MM.1S (cell line): ENCODE data around the gene WIPI1.
"Not testable (repeated sequence)": the region's sequence is repeated elsewhere in the genome, so short reads cannot be mapped to it uniquely, and the experiment has no call there.

Source experiments
- DNase-seq: peaks from one replicate; pipeline ENCODE4 v3.0.0-alpha.2; 2015
- H2AFZ ChIP-seq: fragments of 300-600 bp; sonication (generic); 2 replicates; pipeline ENCODE4 v1.6.0; 2016; ENCODE audit warnings: antibody characterized with exemption, low read length
- H3F3A ChIP-seq: fragments of 300-600 bp; sonication (generic); 2 replicates; pipeline ENCODE4 v1.6.1; 2016; ENCODE audit warnings: mild to moderate bottlenecking, antibody characterized with exemption, low read length, moderate library complexity, mixed read lengths; ENCODE audit not compliant: insufficient read depth
- H3K27ac ChIP-seq: fragments of 300-600 bp; sonication (generic); 2 replicates; pipeline ENCODE4 v1.5.1; 2016; ENCODE audit warnings: mild to moderate bottlenecking, low read length
- H3K27me3 ChIP-seq: fragments of 300-600 bp; sonication (generic); replicated peaks from 2 replicates; pipeline ENCODE4 v1.6.0; 2016; ENCODE audit warnings: low read length; ENCODE audit not compliant: insufficient read depth
- H3K36me3 ChIP-seq: fragments of 300-600 bp; sonication (generic); replicated peaks from 2 replicates; pipeline ENCODE4 v1.6.1; 2016; ENCODE audit warnings: mild to moderate bottlenecking, low read length, mixed read lengths; ENCODE audit not compliant: insufficient read depth
- H3K4me1 ChIP-seq: fragments of 300-600 bp; sonication (generic); 2 replicates; pipeline ENCODE4 v1.6.1; 2016; ENCODE audit warnings: low read length, mixed read lengths
- H3K4me2 ChIP-seq: fragments of 300-600 bp; sonication (generic); 2 replicates; pipeline ENCODE4 v1.6.0; 2016; ENCODE audit warnings: low read depth, low read length
- H3K4me3 ChIP-seq: fragments of 300-600 bp; sonication (generic); 2 replicates; pipeline ENCODE4 v1.5.1; 2016; ENCODE audit warnings: low read length, mixed read lengths
- H3K79me2 ChIP-seq: fragments of 300-600 bp; sonication (generic); 2 replicates; pipeline ENCODE4 v1.6.1; 2016; ENCODE audit warnings: mixed run types, low read length, mixed read lengths
- H3K9ac ChIP-seq: fragments of 300-600 bp; sonication (generic); 2 replicates; pipeline ENCODE4 v1.6.1; 2016; ENCODE audit warnings: low read length, mixed read lengths
- H3K9me2 ChIP-seq: fragments of 300-600 bp; sonication (generic); replicated peaks from 2 replicates; pipeline ENCODE4 v1.6.1; 2016; ENCODE audit warnings: mild to moderate bottlenecking, low read length, mixed read lengths; ENCODE audit not compliant: insufficient read depth
- H3K9me3 ChIP-seq: fragments of 300-600 bp; sonication (generic); replicated peaks from 2 replicates; pipeline ENCODE4 v1.6.1; 2016; ENCODE audit warnings: mild to moderate bottlenecking, low read length, mixed read lengths; ENCODE audit not compliant: insufficient read depth
- H4K20me1 ChIP-seq: fragments of 300-600 bp; sonication (generic); 2 replicates; pipeline ENCODE4 v1.6.1; 2016; ENCODE audit warnings: mild to moderate bottlenecking, low read length, moderate library complexity, mixed read lengths; ENCODE audit not compliant: insufficient read depth
- CTCF ChIP-seq: fragments of 300-600 bp; sonication (generic); IDR thresholded peaks from 2 replicates; pipeline ENCODE4 v1.5.1; 2016; ENCODE audit warnings: antibody characterized with exemption, low read length, mixed read lengths
- EZH2 ChIP-seq: fragments of 300-600 bp; sonication (generic); optimal IDR thresholded peaks from 2 replicates; pipeline ENCODE3; 2017; ENCODE audit warnings: low read depth, mild to moderate bottlenecking, antibody characterized with exemption, low read length, mixed read lengths
- EZH2phosphoT487 ChIP-seq: fragments of 300-600 bp; sonication (generic); IDR thresholded peaks from 2 replicates; pipeline ENCODE4 v1.6.1; 2018; ENCODE audit warnings: antibody characterized with exemption, low read length

WIPI1 gene

GRCh38 chr17:68378268-68379176, 78.8 kb downstream of the WIPI1 start:
- no peaks in the 10 kb centered on the region for H3K79me2 ChIP-seq
- no peak overlapping the region for H2AFZ ChIP-seq
- no peak overlapping the region for H3K9ac ChIP-seq
- no peak overlapping the region for H3K27ac ChIP-seq
- no peak overlapping the region for H3K4me3 ChIP-seq
- no peak for TF ChIP-seq EZH2
- TF ChIP-seq EZH2phosphoT487, result no peak
- TF ChIP-seq CTCF, result no peak
- H3K4me2 ChIP-seq, result no peak overlapping the region
- H4K20me1 ChIP-seq, result no peaks in the 10 kb centered on the region
- no peaks in the 10 kb centered on the region for H3K36me3 ChIP-seq
- no peaks in the 10 kb centered on the region for H3F3A ChIP-seq
- no peak for DNase-seq
- H3K9me2 ChIP-seq, result no peaks in the 10 kb centered on the region
- no peaks in the 10 kb centered on the region for H3K4me1 ChIP-seq
- no peaks in the 10 kb centered on the region for H3K27me3 ChIP-seq
- no peaks in the 10 kb centered on the region for H3K9me3 ChIP-seq

GRCh38 chr17:68377771-68378267, 79.5 kb downstream of the WIPI1 start:
- Histone ChIP-seq H3K79me2 (no peaks in the 10 kb centered on the region), H2AFZ (no peak overlapping the region), H3K4me3 (no peak overlapping the region), H3K27me3 (no peaks in the 10 kb centered on the region), H3K4me2 (no peak overlapping the region), H4K20me1 (no peaks in the 10 kb centered on the region), H3K9me3 (no peaks in the 10 kb centered on the region), H3K36me3 (no peaks in the 10 kb centered on the region), H3K9me2 (no peaks in the 10 kb centered on the region), H3K4me1 (no peaks in the 10 kb centered on the region), H3K9ac (no peak overlapping the region), H3K27ac (no peak overlapping the region), H3F3A (no peaks in the 10 kb centered on the region)
- DNase-seq, result no peak
- TF ChIP-seq EZH2phosphoT487 (no peak), CTCF (no peak), EZH2 (no peak)

GRCh38 chr17:68376178-68376577, 81.1 kb downstream of the WIPI1 start:
- not testable (repeated sequence) for H3K79me2 ChIP-seq, H3K36me3 ChIP-seq, H3K4me2 ChIP-seq, H3K27me3 ChIP-seq, H3F3A ChIP-seq, H3K9ac ChIP-seq, H2AFZ ChIP-seq, H3K9me2 ChIP-seq, H3K4me1 ChIP-seq, DNase-seq, H3K9me3 ChIP-seq, H3K4me3 ChIP-seq, H3K27ac ChIP-seq, H4K20me1 ChIP-seq

GRCh38 chr17:68375566-68375965, 81.7 kb downstream of the WIPI1 start:
- H3K27ac ChIP-seq, result no peak overlapping the region
- H3K27me3 ChIP-seq, result no peaks in the 10 kb centered on the region
- no peaks in the 10 kb centered on the region for H4K20me1 ChIP-seq
- no peak overlapping the region for H2AFZ ChIP-seq
- H3K4me1 ChIP-seq, result no peaks in the 10 kb centered on the region
- H3K36me3 ChIP-seq, result no peaks in the 10 kb centered on the region
- H3K9me3 ChIP-seq, result no peaks in the 10 kb centered on the region
- H3K4me2 ChIP-seq, result no peak overlapping the region
- H3K79me2 ChIP-seq, result no peaks in the 10 kb centered on the region
- no peaks in the 10 kb centered on the region for H3K9me2 ChIP-seq
- H3F3A ChIP-seq, result no peaks in the 10 kb centered on the region
- DNase-seq, result no peak
- no peak overlapping the region for H3K4me3 ChIP-seq
- no peak for TF ChIP-seq EZH2
- TF ChIP-seq EZH2phosphoT487, result no peak
- TF ChIP-seq CTCF, result no peak
- H3K9ac ChIP-seq, result no peak overlapping the region
